PC-3 (cell line): ENCODE measurements around the gene IWS1. TPM values are rescaled to one million over a fixed set of nuclear protein-coding genes. Genes with fewer than 3 reads are reported as not detected.

Source experiments
- ATAC-seq: fragments of 200-7000 bp; cut with Tn5 transposase; 2 replicates; pipeline ENCODE4 v1.9.1; 2020; ENCODE audit warnings: mild to moderate bottlenecking, moderate library complexity
- BruUV-seq: library from RNA; stranded (reverse); fragments of 400-500 nt; replicated peaks from 2 replicates; lab custom pipeline; 2021; lab: Mats Ljungman, UMichigan
- CTCF ChIA-PET: fragments of 300-600 bp; sonication (Branson Sonifier 250); formaldehyde crosslinking; loops from one replicate; lab custom pipeline; 2022; ENCODE audit warnings: antibody characterized with exemption; lab: Charles Lee
- POLR2A ChIA-PET: fragments of 300-600 bp; sonication (Branson Sonifier 250); formaldehyde crosslinking; loops from one replicate; lab custom pipeline; 2022; ENCODE audit warnings: antibody characterized with exemption; ENCODE audit not compliant: unreplicated experiment; lab: Charles Lee
- DNase-seq: peaks from one replicate; pipeline ENCODE4 v3.0.0-alpha.2; 2015
- H2AFZ ChIP-seq: fragments of 300-600 bp; sonication (generic); 2 replicates; pipeline ENCODE4 v1.6.0; 2016; ENCODE audit warnings: antibody characterized with exemption, low read length
- H3F3A ChIP-seq: fragments of 300-600 bp; sonication (generic); one replicate; pipeline ENCODE4 v1.6.0; 2017; ENCODE audit warnings: antibody characterized with exemption, low read length, control low read depth, mild to moderate bottlenecking; ENCODE audit not compliant: unreplicated experiment
- H3K27ac ChIP-seq: fragments of 300-600 bp; sonication (generic); 2 replicates; pipeline ENCODE4 v1.5.1; 2016; ENCODE audit warnings: mild to moderate bottlenecking, low read length
- H3K27me3 ChIP-seq: fragments of 300-600 bp; sonication (generic); 2 replicates; pipeline ENCODE4 v1.6.1; 2016; ENCODE audit warnings: low read length, mixed read lengths
- H3K36me3 ChIP-seq: fragments of 300-600 bp; sonication (generic); 2 replicates; pipeline ENCODE4 v1.6.1; 2016; ENCODE audit warnings: low read depth, mixed run types, low read length, mixed read lengths
- H3K4me1 ChIP-seq: fragments of 300-600 bp; sonication (generic); 2 replicates; pipeline ENCODE4 v1.5.1; 2016; ENCODE audit warnings: low read length; ENCODE audit not compliant: insufficient read depth
- H3K4me2 ChIP-seq: fragments of 300-600 bp; sonication (generic); 2 replicates; pipeline ENCODE4 v1.6.0; 2016; ENCODE audit warnings: low read length
- H3K4me3 ChIP-seq: fragments of 300-600 bp; sonication (generic); 2 replicates; pipeline ENCODE4 v1.5.1; 2016; ENCODE audit warnings: mild to moderate bottlenecking, low read length, mixed read lengths
- H3K79me2 ChIP-seq: fragments of 300-600 bp; sonication (generic); 2 replicates; pipeline ENCODE4 v1.6.1; 2017; ENCODE audit warnings: low read length, mixed read lengths
- H3K9ac ChIP-seq: fragments of 300-600 bp; sonication (generic); 2 replicates; pipeline ENCODE4 v1.6.0; 2016; ENCODE audit warnings: mild to moderate bottlenecking, low read length
- H3K9me2 ChIP-seq: fragments of 300-600 bp; sonication (generic); replicated peaks from 2 replicates; pipeline ENCODE4 v1.6.1; 2016; ENCODE audit warnings: mixed run types, low read length, mixed read lengths
- H3K9me3 ChIP-seq: fragments of 300-600 bp; sonication (generic); 2 replicates; pipeline ENCODE4 v1.6.1; 2016; ENCODE audit warnings: low read length, mixed read lengths
- H4K20me1 ChIP-seq: fragments of 300-600 bp; sonication (generic); 2 replicates; pipeline ENCODE4 v1.6.1; 2016; ENCODE audit warnings: low read length, mixed read lengths
- CTCF ChIP-seq: fragments of 300-600 bp; sonication (generic); conservative IDR thresholded peaks from 2 replicates; pipeline ENCODE4 v1.5.1; 2017; ENCODE audit warnings: antibody characterized with exemption, low read depth, mild to moderate bottlenecking, low read length
- EZH2 ChIP-seq: fragments of 300-600 bp; sonication (generic); IDR thresholded peaks from one replicate; pipeline ENCODE4 v1.6.1; 2017; ENCODE audit warnings: antibody characterized with exemption, mild to moderate bottlenecking, low read length; ENCODE audit not compliant: unreplicated experiment
- EZH2phosphoT487 ChIP-seq: fragments of 300-600 bp; sonication (generic); IDR thresholded peaks from 2 replicates; pipeline ENCODE4 v1.6.1; 2018; ENCODE audit warnings: mild to moderate bottlenecking, antibody characterized with exemption, low read length, borderline replicate concordance
- intact Hi-C: fragments of 100-400 bp; cut with micrococcal nuclease; formaldehyde crosslinking; loops from 2 replicates; pipeline ENCODE4 v1.9.0; 2023
- total RNA-seq: library from RNA; depleted of rRNA; stranded (reverse); fragments of >200 nt; gene quantifications from 2 replicates; pipeline ENCODE4 v1.2.3, GENCODE V29; 2014

The IWS1 gene
- total RNA-seq, 1 experiment from 2014 or later, result 51.4 TPM

DNA sequence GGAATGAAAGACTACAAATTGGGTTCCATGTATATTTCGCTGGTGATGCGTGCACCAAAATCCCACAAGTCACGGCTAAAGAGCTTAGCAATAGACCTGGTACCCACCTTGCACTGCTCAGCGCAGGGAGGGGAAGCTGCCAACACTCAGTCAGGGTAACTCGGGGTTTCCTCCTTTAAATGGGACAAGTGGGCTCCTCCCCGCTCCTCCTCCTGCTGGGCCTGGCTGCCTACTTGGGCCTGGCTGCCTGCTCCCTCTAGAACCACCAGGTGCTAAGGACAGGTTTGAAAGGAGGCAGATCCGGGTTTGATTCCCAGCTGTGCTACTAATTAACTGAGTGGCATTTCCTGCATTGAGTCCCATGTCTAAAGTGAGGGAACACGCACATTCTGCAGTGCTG lies 32.6 kb upstream of the IWS1 start:
- H2AFZ ChIP-seq, result no peak overlapping the region
- ATAC-seq (no peak), DNase-seq (no peak)
- H3K36me3 ChIP-seq, result no peaks in the 10 kb centered on the region
- no TSS peak for BruUV-seq
- no peaks in the 10 kb centered on the region for H3K79me2 ChIP-seq
- H3K9me2 ChIP-seq, result no peaks in the 10 kb centered on the region
- no peaks in the 10 kb centered on the region for H3K9me3 ChIP-seq
- ChIA-PET CTCF (no interaction called here), POLR2A (no interaction called here)
- H3K27me3 ChIP-seq, result no peaks in the 10 kb centered on the region
- H3K4me1 ChIP-seq, result no peaks in the 10 kb centered on the region
- H3F3A ChIP-seq, result no peaks in the 10 kb centered on the region
- no peak overlapping the region for H3K9ac ChIP-seq
- no peak for TF ChIP-seq CTCF
- no peak for TF ChIP-seq EZH2
- TF ChIP-seq EZH2phosphoT487, result no peak
- intact Hi-C loops, result no loop called here
- no peaks in the 10 kb centered on the region for H4K20me1 ChIP-seq
- H3K4me3 ChIP-seq, result no peak overlapping the region
- no peak overlapping the region for H3K4me2 ChIP-seq
- no peak overlapping the region for H3K27ac ChIP-seq

- no TSS peak for BruUV-seq
- H3F3A ChIP-seq, result no peaks in the 10 kb centered on the region
- DNase-seq (no peak), ATAC-seq (no peak)
- no peaks in the 10 kb centered on the region for H3K27me3 ChIP-seq
- no peaks in the 10 kb centered on the region for H3K79me2 ChIP-seq
- H3K9ac ChIP-seq, result no peak overlapping the region
- H3K4me3 ChIP-seq, result no peak overlapping the region
- no peaks in the 10 kb centered on the region for H3K9me3 ChIP-seq
- no peak overlapping the region for H2AFZ ChIP-seq
- no peaks in the 10 kb centered on the region for H3K9me2 ChIP-seq
- no peak for TF ChIP-seq EZH2phosphoT487
- TF ChIP-seq EZH2, result no peak
- no peak for TF ChIP-seq CTCF
- no peaks in the 10 kb centered on the region for H4K20me1 ChIP-seq
- CTCF ChIA-PET, result no interaction called here
- no peak overlapping the region for H3K4me2 ChIP-seq
- no peak overlapping the region for H3K27ac ChIP-seq
- POLR2A ChIA-PET, result no interaction called here
- no peaks in the 10 kb centered on the region for H3K36me3 ChIP-seq
- intact Hi-C loops, result no loop called here
- H3K4me1 ChIP-seq, result no peaks in the 10 kb centered on the region
These were observed 26.6 kb upstream of the IWS1 start for GRCh38 chr2:127552846-127553245.

DNA sequence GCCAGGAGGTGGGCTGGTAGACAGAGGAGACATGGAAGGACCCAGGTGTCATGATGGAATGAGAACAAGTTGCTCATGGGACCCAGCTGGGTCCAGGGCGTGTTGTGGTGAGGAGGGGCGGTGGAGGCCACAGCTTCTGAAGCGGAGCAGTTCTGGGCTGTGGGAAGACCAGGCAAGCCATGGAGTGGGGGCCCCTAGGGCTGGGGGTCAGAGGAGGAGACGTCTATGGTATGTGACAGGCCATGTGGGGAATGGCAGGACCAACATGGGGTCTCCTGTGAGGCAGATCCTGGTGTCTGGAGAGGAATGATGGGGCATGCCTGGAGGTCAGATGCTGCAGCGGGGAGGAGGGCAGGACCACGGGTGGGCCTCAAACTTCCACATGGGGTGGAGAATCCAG lies 26.0 kb upstream of the IWS1 start:
- H3F3A ChIP-seq, result no peaks in the 10 kb centered on the region
- no peaks in the 10 kb centered on the region for H3K36me3 ChIP-seq
- H3K79me2 ChIP-seq, result no peaks in the 10 kb centered on the region
- no peak overlapping the region for H2AFZ ChIP-seq
- H3K9me3 ChIP-seq, result no peaks in the 10 kb centered on the region
- ChIA-PET CTCF (no interaction called here), POLR2A (no interaction called here)
- intact Hi-C loops, result no loop called here
- H3K9ac ChIP-seq, result no peak overlapping the region
- ATAC-seq, result no peak
- H3K27ac ChIP-seq, result no peak overlapping the region
- no peaks in the 10 kb centered on the region for H3K9me2 ChIP-seq
- TF ChIP-seq CTCF (no peak), EZH2 (no peak), EZH2phosphoT487 (no peak)
- H4K20me1 ChIP-seq, result no peaks in the 10 kb centered on the region
- H3K4me2 ChIP-seq, result no peak overlapping the region
- no TSS peak for BruUV-seq
- no peaks in the 10 kb centered on the region for H3K4me1 ChIP-seq
- H3K27me3 ChIP-seq, result no peaks in the 10 kb centered on the region
- DNase-seq, result no peak
- H3K4me3 ChIP-seq, result no peak overlapping the region
